NCI-H1417 treated with DMSO at 0.1 percent for 48 hours (cell line): ENCODE measurements around the gene LRTM1.

Source experiments
- DNase-seq: peaks from one replicate; lab custom pipeline; 2025; lab: John Stamatoyannopoulos, UW

LRTM1 gene

DNA sequence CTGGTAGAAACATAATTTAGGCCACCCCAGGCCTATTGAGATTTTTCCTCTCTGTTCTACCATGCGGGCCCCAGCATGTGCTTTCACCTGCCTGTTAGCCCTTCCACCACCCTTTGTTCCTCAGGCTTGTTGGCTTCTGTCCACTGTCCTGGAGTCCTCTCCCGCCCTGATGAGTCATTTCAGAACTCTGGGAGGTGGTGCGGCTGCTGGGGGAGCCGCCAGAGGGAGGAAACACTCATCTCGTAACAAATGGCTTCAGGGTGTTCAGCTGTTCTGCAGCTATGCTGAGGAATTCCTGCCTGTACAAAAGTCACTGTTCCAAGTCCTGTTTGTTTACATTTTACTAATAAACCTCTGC is 36.3 kb downstream of the LRTM1 start:
- no peak for DNase-seq

- no peak for DNase-seq
Measured at GRCh38 chr3:54889731-54890130, 38.1 kb downstream of the LRTM1 start.

DNA sequence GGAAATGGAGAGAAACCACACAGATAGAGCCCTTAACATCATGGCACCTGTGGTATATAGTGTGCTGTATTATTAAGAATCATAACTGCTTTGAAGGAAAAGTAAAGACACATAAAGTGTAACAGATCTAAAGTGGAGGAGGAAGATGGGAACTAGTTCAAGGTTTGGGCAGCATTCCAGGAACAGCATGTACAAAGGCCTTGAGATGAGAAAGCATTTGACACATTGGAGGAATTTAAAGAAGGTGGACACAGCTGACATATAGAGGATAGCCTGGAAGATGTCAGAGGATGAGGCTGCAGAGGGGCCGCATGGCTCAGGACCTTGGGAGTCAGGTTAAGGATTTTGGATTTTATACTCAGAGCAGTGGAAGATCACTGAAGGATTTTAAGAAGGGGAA is 39.0 kb downstream of the LRTM1 start:
- no peak for DNase-seq

DNA sequence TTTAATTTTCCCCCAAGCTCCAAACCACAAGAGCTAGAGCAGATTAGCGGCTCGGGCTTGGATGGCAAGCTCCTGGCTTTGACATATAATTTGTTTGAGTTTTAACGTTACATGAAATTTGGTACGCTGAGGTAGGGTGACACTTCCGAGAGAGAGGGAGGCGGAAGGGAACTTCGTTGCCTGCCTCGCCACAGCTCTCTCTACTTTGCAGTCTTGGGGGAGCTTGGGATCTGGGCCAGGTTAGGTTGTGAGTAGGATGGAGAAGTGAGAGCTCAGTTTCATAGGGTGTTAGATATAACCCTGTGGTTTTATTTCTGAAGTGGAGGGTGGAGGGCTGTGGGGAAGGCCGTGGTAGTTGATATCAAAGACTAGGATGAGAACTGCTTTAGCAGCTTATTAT is 39.7 kb downstream of the LRTM1 start:
- DNase-seq: no peak

- DNase-seq: no peak
Measured at GRCh38 chr3:54882129-54882833, 45.6 kb downstream of the LRTM1 start.

DNA sequence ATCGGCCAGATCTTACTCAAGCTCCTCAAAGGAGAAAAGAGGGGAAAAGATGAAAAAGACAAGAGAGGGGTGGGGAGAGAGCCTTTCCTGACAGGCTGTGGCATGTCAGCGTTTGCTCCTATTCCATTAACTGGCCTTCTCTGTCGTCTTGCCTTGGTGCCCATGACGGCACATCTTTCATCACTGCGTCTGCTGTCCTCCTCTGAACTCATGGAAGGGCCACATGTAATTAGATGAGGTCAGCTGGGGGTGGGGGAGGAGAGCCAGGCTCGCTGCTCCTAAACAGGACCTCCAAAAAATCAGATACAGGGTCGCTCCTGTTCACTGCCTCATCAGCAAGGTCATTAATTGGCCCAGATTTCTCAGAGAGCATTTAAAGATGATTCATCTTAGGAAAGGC is 49.7 kb downstream of the LRTM1 start:
- no peak for DNase-seq

GRCh38 chr3:54877730-54878129 is 50.1 kb downstream of the LRTM1 start:
- no peak for DNase-seq

- DNase-seq: no peak
Measured at GRCh38 chr3:54876694-54877093, 51.2 kb downstream of the LRTM1 start.

- no peak for DNase-seq
Measured at GRCh38 chr3:54875596-54876268, 52.1 kb downstream of the LRTM1 start.

GRCh38 chr3:54874816-54875556 is 52.9 kb downstream of the LRTM1 start:
- DNase-seq: no peak

DNA sequence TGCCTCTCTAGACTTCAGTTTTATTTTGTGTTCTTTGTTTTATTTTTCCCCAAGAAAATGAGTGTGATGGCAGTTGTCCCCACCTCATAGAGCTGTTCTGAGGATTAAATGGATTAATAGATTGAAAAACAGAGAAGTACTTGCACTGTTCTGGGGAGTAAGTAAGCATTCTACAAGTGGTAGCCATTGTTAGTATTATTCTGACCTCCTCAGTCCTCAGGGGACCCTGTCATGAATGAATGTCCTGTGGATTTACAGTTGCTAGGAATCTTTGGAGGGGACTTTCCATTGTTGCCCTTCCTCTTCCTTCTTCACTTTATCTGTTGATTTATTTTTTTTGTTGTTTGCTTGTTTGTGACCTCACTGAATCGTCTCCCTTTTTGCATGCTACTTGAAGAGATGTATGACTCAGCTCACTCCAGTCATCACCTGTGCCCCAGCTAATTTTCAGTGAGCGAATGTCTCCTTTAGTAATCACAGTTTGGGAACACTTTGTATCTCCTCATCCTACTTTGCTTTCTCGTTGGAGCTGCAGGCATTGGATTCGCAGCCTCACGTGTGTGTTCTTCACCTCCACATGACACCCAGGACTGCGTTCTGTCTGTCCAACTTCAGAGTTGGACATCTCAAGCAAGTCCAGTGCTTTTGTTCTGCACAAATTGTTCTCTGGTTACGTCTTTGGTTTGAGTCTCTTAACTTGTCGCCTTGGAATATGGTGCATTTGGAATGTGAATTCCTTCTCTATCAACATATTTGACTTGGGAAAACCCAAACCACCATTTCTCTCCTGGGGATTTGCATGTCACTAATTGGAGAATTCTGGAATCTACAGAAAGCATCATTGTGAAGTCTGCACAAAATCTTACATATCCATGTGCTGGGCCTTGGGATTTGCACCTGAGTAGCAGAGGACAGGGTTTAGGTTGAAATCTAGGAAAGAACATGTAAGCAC is 54.5 kb downstream of the LRTM1 start:
- DNase-seq: no peak

GRCh38 chr3:54871867-54872266 is 56.0 kb downstream of the LRTM1 start:
- DNase-seq: no peak

DNA sequence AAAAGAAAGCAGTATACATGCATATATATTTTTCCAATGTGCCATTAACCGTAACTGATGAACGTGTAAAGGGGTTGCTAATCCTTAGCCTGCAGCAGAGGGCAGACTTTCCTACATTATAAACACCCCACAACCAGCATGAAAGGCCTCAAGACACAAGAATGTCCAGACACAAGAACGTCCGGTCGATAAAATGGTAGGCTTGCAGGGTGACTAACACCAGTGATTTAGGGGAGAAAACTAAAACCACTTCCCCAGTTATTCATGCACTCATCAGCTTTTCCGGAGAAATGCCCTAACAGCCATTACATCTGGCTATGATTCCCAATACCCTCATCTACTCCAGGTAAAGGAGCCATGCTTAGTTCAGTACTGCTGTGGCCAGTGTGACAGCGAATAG is 57.4 kb downstream of the LRTM1 start:
- DNase-seq: no peak
